Hematopoietic multipotent progenitor cell treated with erythropoietin and hydrocortisone succinate and interleukin-3 and kit ligand, for 15 days (in vitro differentiated cells): ENCODE data around the gene ARHGAP45.
"Not testable (repeated sequence)": the region's sequence is repeated elsewhere in the genome, so short reads cannot be mapped to it uniquely, and the experiment has no call there.

ENCODE experiments used
- DNase-seq: peaks from one replicate; pipeline ENCODE4 v3.0.0-alpha.2; 2015; ENCODE audit warnings: low spot score

The ARHGAP45 gene

DNA sequence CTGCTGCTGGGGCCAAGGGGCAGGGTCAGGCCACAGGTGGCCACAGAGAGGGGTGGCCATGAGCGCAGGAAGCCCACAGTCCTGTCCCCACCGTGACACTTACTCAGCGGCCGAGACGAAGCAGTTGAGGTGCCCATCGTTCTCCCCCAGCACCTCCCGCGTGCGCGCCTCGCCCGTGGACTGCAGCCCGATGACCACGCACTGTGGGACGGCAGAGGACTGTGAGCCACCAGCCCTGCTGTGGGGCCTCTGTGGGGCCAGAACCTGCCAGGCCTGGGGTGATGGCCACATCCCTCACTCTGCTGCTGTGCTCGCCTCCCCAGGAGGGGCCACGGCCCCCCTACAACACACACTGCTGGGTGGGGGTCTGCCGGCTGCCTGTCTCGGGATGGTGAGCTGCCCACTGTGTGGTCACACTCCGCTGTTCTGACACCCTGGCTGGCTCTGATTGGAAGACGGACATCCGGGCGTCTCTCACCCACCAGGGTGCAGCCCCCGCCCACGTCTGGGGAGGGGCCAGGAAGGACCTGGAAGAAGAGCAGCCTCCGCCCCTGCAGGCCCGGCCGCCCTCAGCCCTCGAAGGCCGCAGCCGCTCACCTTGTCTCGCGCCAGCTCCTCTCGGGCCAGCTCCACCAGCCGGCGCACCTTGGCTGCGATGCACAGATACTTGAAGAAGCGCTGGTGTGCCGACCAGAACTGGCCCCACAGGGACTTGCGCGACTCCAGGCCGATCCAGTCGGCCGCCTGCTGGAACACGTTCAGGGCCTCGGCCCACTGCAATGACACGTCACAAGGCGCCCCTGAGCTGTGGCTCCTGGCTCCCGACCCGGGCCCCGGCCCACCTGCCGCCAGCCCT, 50.0 kb downstream of the ARHGAP45 start:
- DNase-seq: no peak

GRCh38 chr19:1117654-1118053, 50.7 kb downstream of the ARHGAP45 start:
- DNase-seq: no peak

DNA sequence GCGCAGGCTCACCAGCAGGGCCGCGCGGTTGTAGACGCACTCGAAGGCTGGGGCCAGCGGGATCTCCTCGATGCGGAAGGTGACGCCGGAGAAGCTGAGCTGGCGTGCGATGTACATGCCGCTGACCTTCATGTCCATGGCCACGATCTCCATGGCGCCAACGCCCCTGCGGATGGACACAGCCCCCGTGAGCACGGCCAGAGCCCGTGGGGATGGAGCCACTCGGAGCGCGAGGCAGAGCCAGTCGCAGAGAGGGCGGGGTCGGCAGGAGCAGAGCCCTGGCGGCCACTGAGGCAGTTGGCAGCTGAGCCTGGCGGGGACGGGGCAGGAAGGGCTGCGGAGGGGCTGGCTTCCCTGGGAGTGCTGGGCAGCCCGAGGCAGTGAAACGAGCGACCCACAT, 52.0 kb downstream of the ARHGAP45 start:
- no peak for DNase-seq

GRCh38 chr19:1119475-1120217, 52.7 kb downstream of the ARHGAP45 start:
- DNase-seq: no peak

DNA sequence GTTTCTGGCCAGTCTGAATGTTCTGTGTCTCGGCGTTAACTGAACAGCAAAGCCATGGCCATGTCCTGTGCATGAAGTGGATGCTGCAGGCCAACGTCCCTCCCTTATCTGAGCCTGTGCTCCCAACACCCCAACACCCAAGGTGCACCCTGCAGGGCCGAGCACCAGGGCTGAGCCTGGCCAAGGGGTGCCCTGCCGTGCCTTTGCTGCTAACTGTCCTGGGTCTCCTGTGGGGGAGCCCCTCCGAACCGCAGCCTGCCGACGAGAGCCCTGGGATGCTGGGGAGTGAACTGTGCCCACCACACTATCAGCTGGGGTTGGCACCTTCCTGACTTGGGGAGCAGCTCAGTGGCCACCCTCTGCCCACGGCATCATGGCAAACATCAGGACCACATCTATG, 54.4 kb downstream of the ARHGAP45 start:
- DNase-seq: no peak

- DNase-seq: no peak
Observed at GRCh38 chr19:1122021-1122971, 55.3 kb downstream of the ARHGAP45 start.

GRCh38 chr19:1122972-1123363, 56.0 kb downstream of the ARHGAP45 start:
- DNase-seq: peak; percentile 64

- no peak for DNase-seq
Observed at GRCh38 chr19:1123381-1123780, 56.4 kb downstream of the ARHGAP45 start.

DNA sequence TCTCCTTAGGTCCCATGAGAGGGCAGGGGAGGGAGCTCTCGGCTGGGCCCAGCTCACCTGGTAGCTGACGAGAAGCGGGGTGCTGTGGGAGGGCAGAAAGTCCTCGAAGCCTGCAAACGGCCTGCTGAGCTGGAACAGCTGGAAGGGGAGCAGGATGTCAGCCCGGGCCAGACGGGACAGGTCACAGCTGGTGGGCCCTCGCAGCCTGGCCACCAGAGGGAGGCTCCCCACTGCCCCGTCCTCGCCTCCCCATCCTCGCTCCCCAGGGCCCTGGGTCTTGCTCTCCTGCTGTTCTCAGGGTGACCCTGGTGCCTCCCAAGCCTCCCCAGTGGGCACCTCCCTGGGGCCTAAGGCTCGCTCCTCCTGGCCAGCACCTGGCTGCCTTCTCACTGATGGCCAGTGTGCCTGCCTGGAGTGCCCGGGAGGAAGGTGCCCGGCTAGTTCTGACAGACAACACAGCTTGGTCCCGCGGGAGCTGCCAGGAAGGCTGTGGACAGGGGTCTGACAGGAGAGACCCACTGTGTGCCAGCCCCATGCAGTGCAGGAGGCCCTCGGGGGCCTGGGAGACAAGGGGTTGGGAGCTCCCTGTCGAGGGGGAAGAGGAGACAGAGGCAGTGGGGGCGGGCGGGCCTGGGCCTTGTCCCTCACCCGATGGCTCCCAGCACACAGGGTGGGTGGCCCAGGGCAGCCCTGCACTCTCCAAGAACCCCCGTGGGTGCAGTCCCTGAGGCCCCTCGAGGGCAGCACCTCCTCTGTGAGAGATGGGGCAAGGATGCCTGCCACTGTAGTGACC, 57.1 kb downstream of the ARHGAP45 start:
- no peak for DNase-seq

DNA sequence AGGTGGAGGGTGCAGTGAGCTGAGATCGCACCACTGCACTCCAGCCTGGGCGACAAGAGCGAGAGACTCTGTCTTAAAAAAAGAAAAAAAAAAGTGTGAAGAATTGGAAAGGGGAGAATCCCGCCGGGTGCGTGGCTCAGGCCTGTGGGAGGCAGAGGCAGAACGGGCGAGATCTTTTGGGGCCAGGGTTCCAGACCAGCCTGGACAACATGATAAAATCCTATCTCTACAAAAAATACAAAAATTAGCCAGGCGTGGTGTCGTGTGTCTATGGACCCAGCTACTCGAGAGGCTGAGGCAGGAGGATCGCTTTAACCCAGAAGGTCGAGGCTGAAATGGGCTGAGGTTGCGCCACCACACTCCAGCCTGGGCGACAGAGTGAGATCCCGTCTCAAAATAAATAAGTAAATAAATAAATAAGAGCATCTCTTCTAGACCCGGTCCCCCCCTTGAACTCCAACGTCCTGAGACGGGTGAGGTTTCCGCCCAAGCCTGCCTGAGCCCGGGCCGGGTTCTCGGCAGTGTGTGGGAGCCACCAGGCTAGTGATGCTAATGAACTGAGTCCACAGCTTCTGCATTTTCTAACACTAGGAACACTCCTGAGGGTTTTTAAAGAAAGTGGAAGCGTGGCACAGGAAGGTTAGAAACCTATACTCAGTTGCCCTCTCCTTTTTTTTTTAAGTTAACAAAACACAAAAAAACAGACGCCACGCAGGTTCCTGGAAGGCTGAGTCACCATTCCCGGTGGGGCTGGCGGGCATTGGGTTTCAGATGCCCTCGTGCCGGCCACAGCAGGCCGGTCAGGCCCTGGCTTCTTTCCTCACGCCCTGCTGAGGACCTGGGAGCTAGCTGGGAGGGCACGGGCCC, 58.9 kb downstream of the ARHGAP45 start:
- DNase-seq: no peak

DNA sequence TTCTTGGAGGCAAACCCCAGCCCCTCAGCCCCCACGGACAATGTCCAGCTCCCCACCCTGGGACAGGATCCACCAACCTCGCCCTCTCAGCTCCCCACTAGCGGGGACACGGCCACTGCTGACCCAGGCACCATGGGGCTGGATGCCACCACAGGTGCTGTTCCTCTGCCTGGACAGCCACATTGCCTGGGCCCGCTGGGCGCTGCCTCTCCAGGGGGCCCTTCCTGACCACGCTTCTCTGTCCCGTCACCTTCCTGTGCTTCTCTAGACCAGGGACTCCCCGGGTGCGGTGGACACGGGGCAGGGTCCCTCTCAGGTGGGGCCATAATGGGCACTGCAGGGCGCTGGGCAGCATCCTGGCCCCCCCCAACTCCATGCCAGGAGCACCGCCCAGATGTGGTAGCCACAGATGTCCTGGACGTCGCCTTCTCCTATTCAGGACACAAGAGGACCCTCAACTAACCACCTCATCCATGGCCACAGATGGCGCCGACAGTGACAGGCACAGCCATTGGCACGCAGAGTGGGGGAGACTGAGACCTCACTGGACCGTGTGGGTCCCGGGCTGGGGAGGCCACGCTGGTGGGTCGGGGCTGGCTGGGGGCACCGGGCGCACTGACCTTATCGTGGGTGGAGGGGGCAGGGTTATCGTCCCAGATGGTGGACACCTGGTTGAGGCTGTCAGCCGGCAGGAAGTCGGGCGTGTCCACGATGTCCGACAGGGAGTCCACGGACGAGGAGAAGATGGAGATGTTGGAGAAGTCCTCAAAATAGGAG, 60.2 kb downstream of the ARHGAP45 start:
- DNase-seq: no peak

GRCh38 chr19:1128106-1128505, 61.1 kb downstream of the ARHGAP45 start:
- peak; percentile 23 for DNase-seq

- not testable (repeated sequence) for DNase-seq
Observed at GRCh38 chr19:1129084-1129483, 62.1 kb downstream of the ARHGAP45 start.

- no peak for DNase-seq
Observed at GRCh38 chr19:1129535-1129934, 62.6 kb downstream of the ARHGAP45 start.

- DNase-seq: no peak
Observed at GRCh38 chr19:1130771-1131717, 64.1 kb downstream of the ARHGAP45 start.

- no peak for DNase-seq
Observed at GRCh38 chr19:1131718-1132551, 65.0 kb downstream of the ARHGAP45 start.

DNA sequence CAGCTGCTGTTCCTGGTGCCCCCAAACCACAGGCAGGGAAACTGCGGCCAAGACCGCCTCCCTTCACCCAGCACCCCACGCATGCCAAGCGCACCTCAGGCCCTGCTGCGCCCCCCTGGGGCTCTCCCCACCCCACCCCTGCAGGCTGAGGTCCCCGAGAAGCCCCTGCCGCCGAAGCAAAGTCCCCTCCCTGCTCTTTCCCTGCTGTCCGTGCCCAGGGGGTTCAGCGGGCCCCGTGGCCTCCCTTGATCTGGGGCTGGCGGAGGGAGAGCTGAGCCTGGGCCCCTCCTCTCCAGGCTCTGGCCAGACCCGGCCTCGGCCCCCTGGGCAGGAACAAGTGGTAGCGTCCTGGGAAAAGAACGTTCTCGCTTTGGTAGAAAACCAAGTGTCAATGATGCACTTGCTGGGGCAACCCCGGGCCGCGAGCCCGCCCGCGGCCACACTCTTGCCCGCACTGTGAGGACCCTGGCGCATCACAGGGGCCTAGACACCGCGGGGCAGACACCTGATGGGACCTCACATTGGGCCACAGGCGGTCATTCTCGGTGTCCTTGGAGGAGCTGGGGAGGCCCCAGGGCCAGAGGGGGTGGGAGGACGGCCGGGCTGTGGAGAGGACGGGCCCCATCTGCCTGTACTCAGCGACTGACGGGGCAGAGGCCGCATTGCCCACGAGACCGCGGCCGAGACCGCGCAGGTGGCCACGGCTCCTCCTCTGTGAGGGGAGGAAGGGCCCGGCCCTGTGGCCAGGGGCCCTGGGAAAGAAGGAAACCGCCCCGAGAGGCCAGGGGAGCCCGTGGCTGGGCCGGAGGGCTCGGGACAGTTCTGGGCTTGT, 65.8 kb downstream of the ARHGAP45 start:
- DNase-seq: no peak
